Activated T-helper 2 cell treated with anti-CD3 and anti-CD28 coated beads, Interferon-gamma antibody, Interleukin-2, Interleukin-4, amounts not matched to agents 10 μg/mL and 5 μg/mL and 100 μg/mL, durations not matched to agents 14 hours and 24 hours and 36 hours (primary cell): Measurements from ENCODE around the gene ABCG1. TPM values are rescaled to one million over a fixed set of nuclear protein-coding genes. Genes with fewer than 3 reads are reported as not detected.

ENCODE experiments used
- DNase-seq: peaks from one replicate; pipeline ENCODE4 v3.0.0; 2021; ENCODE audit warnings: low spot score
- H3K27ac Mint-ChIP-seq: one replicate; pipeline ENCODE4 v1.8.0; 2021; ENCODE audit warnings: mixed read lengths
- H3K27me3 Mint-ChIP-seq: one replicate; pipeline ENCODE4 v1.8.0; 2021; ENCODE audit warnings: low read depth, mixed read lengths
- H3K36me3 Mint-ChIP-seq: one replicate; pipeline ENCODE4 v1.8.0; 2021; ENCODE audit warnings: low read depth, mixed read lengths
- H3K4me1 Mint-ChIP-seq: one replicate; pipeline ENCODE4 v1.8.0; 2021; ENCODE audit warnings: low read depth, mixed read lengths
- H3K4me3 Mint-ChIP-seq: one replicate; pipeline ENCODE4 v1.8.0; 2021; ENCODE audit warnings: low read depth, mild to moderate bottlenecking, moderate library complexity, mixed read lengths
- H3K9me3 Mint-ChIP-seq: one replicate; pipeline ENCODE4 v1.8.0; 2021; ENCODE audit warnings: mixed read lengths
- intact Hi-C: fragments of 100-400 bp; cut with micrococcal nuclease; formaldehyde crosslinking; loops from one replicate; pipeline ENCODE4 v1.15.1; 2023
- total RNA-seq: library from RNA; stranded (reverse); gene quantifications from 2 replicates; pipeline ENCODE4 v1.2.3, GENCODE V29; 2022

The ABCG1 gene
- total RNA-seq, 1 donor from 2014 or later, result 5.7 TPM

GRCh38 chr21:42198929-42199867 lies 19.7 kb upstream of the ABCG1 start:
- Mint-ChIP-seq H3K27me3 (peaks cover 4% of the 10 kb centered on the region), H3K36me3 (no peaks in the 10 kb centered on the region), H3K9me3 (no peaks in the 10 kb centered on the region), H3K27ac (no peak overlapping the region), H3K4me3 (no peak overlapping the region), H3K4me1 (peaks cover 35% of the 10 kb centered on the region)
- no peak for DNase-seq
- intact Hi-C loops, result no loop called here

- Mint-ChIP-seq H3K36me3 (no peaks in the 10 kb centered on the region), H3K9me3 (no peaks in the 10 kb centered on the region), H3K27ac (no peak overlapping the region), H3K4me3 (no peak overlapping the region), H3K4me1 (peaks cover 30% of the 10 kb centered on the region), H3K27me3 (peaks cover 4% of the 10 kb centered on the region)
- intact Hi-C loops, result no loop called here
- no peak for DNase-seq
Measured at GRCh38 chr21:42199868-42200463, 19.0 kb upstream of the ABCG1 start.

GRCh38 chr21:42200906-42201614 lies 17.9 kb upstream of the ABCG1 start:
- DNase-seq, result no peak
- intact Hi-C loops, result no loop called here
- Mint-ChIP-seq H3K4me3 (no peak overlapping the region), H3K4me1 (peaks cover 26% of the 10 kb centered on the region), H3K9me3 (no peaks in the 10 kb centered on the region), H3K27me3 (peaks cover 7% of the 10 kb centered on the region), H3K36me3 (no peaks in the 10 kb centered on the region), H3K27ac (no peak overlapping the region)

- no peak overlapping the region for H3K27ac Mint-ChIP-seq
- H3K36me3 Mint-ChIP-seq, result no peaks in the 10 kb centered on the region
Measured at GRCh38 chr21:42201615-42202161, 17.3 kb upstream of the ABCG1 start.

GRCh38 chr21:42202321-42202720 lies 16.6 kb upstream of the ABCG1 start:
- Mint-ChIP-seq H3K9me3 (no peaks in the 10 kb centered on the region), H3K27ac (no peak overlapping the region)

More at GRCh38 chr21:42201615-42202161, 17.3 kb upstream of the ABCG1 start:
- no peak overlapping the region for H3K4me3 Mint-ChIP-seq
- H3K27me3 Mint-ChIP-seq, result peaks cover 8% of the 10 kb centered on the region
- peaks cover 26% of the 10 kb centered on the region for H3K4me1 Mint-ChIP-seq
- no peak for DNase-seq
- intact Hi-C loops, result no loop called here
- H3K9me3 Mint-ChIP-seq, result no peaks in the 10 kb centered on the region

GRCh38 chr21:42203321-42203720 lies 15.6 kb upstream of the ABCG1 start:
- intact Hi-C loops, result no loop called here
- Mint-ChIP-seq H3K27ac (no peak overlapping the region), H3K27me3 (peaks cover 19% of the 10 kb centered on the region), H3K36me3 (no peaks in the 10 kb centered on the region), H3K4me3 (no peak overlapping the region), H3K4me1 (peaks cover 26% of the 10 kb centered on the region), H3K9me3 (no peaks in the 10 kb centered on the region)
- no peak for DNase-seq

More at GRCh38 chr21:42202321-42202720, 16.6 kb upstream of the ABCG1 start:
- no peaks in the 10 kb centered on the region for H3K36me3 Mint-ChIP-seq
- peaks cover 26% of the 10 kb centered on the region for H3K4me1 Mint-ChIP-seq
- no peak overlapping the region for H3K4me3 Mint-ChIP-seq
- intact Hi-C loops, result no loop called here
- no peak for DNase-seq
- peaks cover 14% of the 10 kb centered on the region for H3K27me3 Mint-ChIP-seq

GRCh38 chr21:42203936-42204335 lies 15.0 kb upstream of the ABCG1 start:
- Mint-ChIP-seq H3K27me3 (peaks cover 23% of the 10 kb centered on the region), H3K36me3 (no peaks in the 10 kb centered on the region), H3K4me1 (peaks cover 20% of the 10 kb centered on the region), H3K27ac (no peak overlapping the region), H3K4me3 (no peak overlapping the region), H3K9me3 (no peaks in the 10 kb centered on the region)
- intact Hi-C loops, result no loop called here
- DNase-seq, result no peak

GRCh38 chr21:42207426-42207825 lies 11.5 kb upstream of the ABCG1 start:
- Mint-ChIP-seq H3K4me3 (no peak overlapping the region), H3K27me3 (peaks cover 28% of the 10 kb centered on the region), H3K36me3 (no peaks in the 10 kb centered on the region), H3K27ac (no peak overlapping the region), H3K4me1 (peaks cover 4% of the 10 kb centered on the region), H3K9me3 (no peaks in the 10 kb centered on the region)
- intact Hi-C loops, result no loop called here
- no peak for DNase-seq

GRCh38 chr21:42208036-42208435 lies 10.9 kb upstream of the ABCG1 start:
- no peaks in the 10 kb centered on the region for H3K36me3 Mint-ChIP-seq
- H3K9me3 Mint-ChIP-seq, result no peaks in the 10 kb centered on the region
- no peak for DNase-seq
- H3K4me3 Mint-ChIP-seq, result no peak overlapping the region
- no peak overlapping the region for H3K27ac Mint-ChIP-seq
- H3K27me3 Mint-ChIP-seq, result peaks cover 28% of the 10 kb centered on the region
- intact Hi-C loops, result no loop called here
- H3K4me1 Mint-ChIP-seq, result peaks cover 4% of the 10 kb centered on the region

GRCh38 chr21:42208801-42209490 lies 10.0 kb upstream of the ABCG1 start:
- no peaks in the 10 kb centered on the region for H3K9me3 Mint-ChIP-seq
- peaks cover 2% of the 10 kb centered on the region for H3K4me1 Mint-ChIP-seq
- no peaks in the 10 kb centered on the region for H3K36me3 Mint-ChIP-seq
- H3K27me3 Mint-ChIP-seq, result peaks cover 25% of the 10 kb centered on the region
- intact Hi-C loops, result no loop called here
- no peak overlapping the region for H3K27ac Mint-ChIP-seq
- no peak overlapping the region for H3K4me3 Mint-ChIP-seq
- DNase-seq, result no peak

- intact Hi-C loops, result no loop called here
- Mint-ChIP-seq H3K4me3 (no peak overlapping the region), H3K27me3 (peaks cover 26% of the 10 kb centered on the region), H3K9me3 (no peaks in the 10 kb centered on the region), H3K36me3 (no peaks in the 10 kb centered on the region), H3K27ac (no peak overlapping the region), H3K4me1 (peaks cover 2% of the 10 kb centered on the region)
- no peak for DNase-seq
Measured at GRCh38 chr21:42209801-42210479, 9.0 kb upstream of the ABCG1 start.

GRCh38 chr21:42212266-42212665 lies 6.7 kb upstream of the ABCG1 start:
- intact Hi-C loops, result no loop called here
- H3K4me3 Mint-ChIP-seq, result no peak overlapping the region
- H3K27me3 Mint-ChIP-seq, result peaks cover 16% of the 10 kb centered on the region
- H3K27ac Mint-ChIP-seq, result no peak overlapping the region
- no peaks in the 10 kb centered on the region for H3K4me1 Mint-ChIP-seq
- H3K36me3 Mint-ChIP-seq, result no peaks in the 10 kb centered on the region
- peaks cover 17% of the 10 kb centered on the region for H3K9me3 Mint-ChIP-seq
- no peak for DNase-seq
